ENCODE data around the gene CEP63.

The CEP63 gene

DNA sequence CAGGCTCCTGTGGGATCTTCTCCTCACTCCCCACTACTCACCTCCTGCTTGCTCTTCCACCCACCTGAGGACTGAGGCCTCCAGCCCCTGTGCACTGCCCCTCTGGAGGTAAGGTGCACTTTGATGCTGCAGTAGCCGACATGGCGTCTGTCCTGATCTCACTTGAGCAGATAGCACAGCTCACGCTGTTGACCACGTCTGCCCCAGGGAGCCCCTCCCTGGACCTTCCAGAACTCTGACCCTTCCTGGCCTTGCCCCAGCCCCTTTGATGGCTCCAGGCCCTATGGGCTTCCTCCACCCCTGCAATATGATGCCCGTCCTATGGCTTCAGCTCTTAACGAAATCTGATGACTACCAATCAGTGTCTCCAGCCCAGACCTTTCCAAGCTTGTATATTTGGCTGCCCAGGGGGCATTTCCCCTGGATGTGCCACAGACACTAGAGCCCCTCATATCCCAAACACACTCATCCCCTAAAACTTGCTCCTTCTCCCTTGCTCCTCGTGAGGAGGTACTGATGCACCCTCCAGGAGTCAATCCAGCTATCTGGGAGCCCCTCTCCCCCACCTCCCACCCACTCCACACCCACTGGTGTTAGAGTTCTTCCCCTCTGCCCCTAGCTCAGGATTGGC lies 137.9 kb downstream of the CEP63 start:
- H3K9me3 ChIP-seq (ENCODE audit: severe bottlenecking), result no peaks in the 10 kb centered on the region
- H3K4me1 ChIP-seq (ENCODE audit: insufficient read depth, poor library complexity, severe bottlenecking), result no peaks in the 10 kb centered on the region
- H3K36me3 ChIP-seq (ENCODE audit: low read depth), result no peaks in the 10 kb centered on the region
- H3K27me3 ChIP-seq (ENCODE audit: insufficient read depth, poor library complexity, severe bottlenecking), result no peaks in the 10 kb centered on the region
- ATAC-seq (ENCODE audit: low read depth) (no peak), DNase-seq (ENCODE audit: low spot score) (no peak)
- TF ChIP-seq, protein P1, sequence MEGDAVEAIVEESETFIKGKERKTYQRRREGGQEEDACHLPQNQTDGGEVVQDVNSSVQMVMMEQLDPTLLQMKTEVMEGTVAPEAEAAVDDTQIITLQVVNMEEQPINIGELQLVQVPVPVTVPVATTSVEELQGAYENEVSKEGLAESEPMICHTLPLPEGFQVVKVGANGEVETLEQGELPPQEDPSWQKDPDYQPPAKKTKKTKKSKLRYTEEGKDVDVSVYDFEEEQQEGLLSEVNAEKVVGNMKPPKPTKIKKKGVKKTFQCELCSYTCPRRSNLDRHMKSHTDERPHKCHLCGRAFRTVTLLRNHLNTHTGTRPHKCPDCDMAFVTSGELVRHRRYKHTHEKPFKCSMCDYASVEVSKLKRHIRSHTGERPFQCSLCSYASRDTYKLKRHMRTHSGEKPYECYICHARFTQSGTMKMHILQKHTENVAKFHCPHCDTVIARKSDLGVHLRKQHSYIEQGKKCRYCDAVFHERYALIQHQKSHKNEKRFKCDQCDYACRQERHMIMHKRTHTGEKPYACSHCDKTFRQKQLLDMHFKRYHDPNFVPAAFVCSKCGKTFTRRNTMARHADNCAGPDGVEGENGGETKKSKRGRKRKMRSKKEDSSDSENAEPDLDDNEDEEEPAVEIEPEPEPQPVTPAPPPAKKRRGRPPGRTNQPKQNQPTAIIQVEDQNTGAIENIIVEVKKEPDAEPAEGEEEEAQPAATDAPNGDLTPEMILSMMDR (IDR thresholded peaks at IDR 0.05; ENCODE audit: poor library complexity, severe bottlenecking), result no peak
- H3K27ac ChIP-seq (ENCODE audit: poor library complexity, severe bottlenecking), result no peak overlapping the region
- H3K4me3 ChIP-seq (ENCODE audit: severe bottlenecking), result no peak overlapping the region

Measured in RWPE2 (cell line).